ENCODE data around the gene PIGR.

- TF ChIP-seq ZFP3 (CRISPR knock-in tag; IDR thresholded peaks at IDR 0.05) (no peak), ZNF70 (CRISPR knock-in tag; IDR thresholded peaks at IDR 0.05) (no peak), TOX (CRISPR knock-in tag; IDR thresholded peaks at IDR 0.05; ENCODE audit: borderline replicate concordance) (no peak)
Observed at GRCh38 chr1:206895837-206896242, 50.4 kb downstream of the PIGR start.

All from SK-N-SH treated with all-trans-retinoic acid at 6 μM for 48 hours (cell line).